GM10248 (cell line): ENCODE results near the gene GTF3C4.
"Not testable (repeated sequence)": the region's sequence is repeated elsewhere in the genome, so short reads cannot be mapped to it uniquely, and the experiment has no call there.

Source experiments
- CTCF ChIA-PET: fragments of 300-600 bp; sonication (Branson Sonifier 250); formaldehyde crosslinking; extraction: SDS; loops from one replicate; lab custom pipeline; 2021; ENCODE audit warnings: antibody characterized with exemption; lab: Yijun Ruan, JAX
- POLR2A ChIA-PET: fragments of 350-650 bp; sonication (Branson Sonifier 250); formaldehyde crosslinking; extraction: SDS; loops from one replicate; lab custom pipeline; 2020; ENCODE audit warnings: antibody characterized with exemption; lab: Yijun Ruan, JAX
- DNase-seq: peaks from one replicate; pipeline ENCODE4 v3.0.0; 2012; ENCODE audit errors: extremely low spot score
- TF ChIP-seq, protein P1 (sequence below): IDR thresholded peaks from 2 replicates; pipeline ENCODE4 v1.5.1; 2012; ENCODE audit warnings: mild to moderate bottlenecking, low read depth; ENCODE audit errors: extremely low read depth, missing control alignments, control extremely low read depth

The GTF3C4 gene

DNA sequence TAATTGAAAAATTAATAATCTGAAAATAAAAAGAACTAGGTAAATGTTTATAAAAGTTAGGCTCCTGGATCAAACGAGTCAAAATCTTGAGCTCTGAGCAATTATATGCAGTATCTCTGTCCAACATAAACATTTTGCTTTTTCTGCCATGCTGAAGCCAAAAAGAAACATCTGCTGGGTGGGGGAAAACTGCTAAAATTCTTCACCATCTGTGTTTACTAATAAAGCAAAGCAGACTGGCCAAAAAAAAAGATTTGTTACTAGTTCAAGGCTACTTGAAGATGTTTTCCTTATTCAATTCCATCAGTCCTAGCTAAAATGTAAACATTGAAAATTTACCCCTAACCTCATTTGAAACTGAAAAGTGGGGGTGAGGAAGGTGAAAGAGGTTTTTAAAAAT, 29.7 kb downstream of the GTF3C4 start:
- TF ChIP-seq, protein P1, sequence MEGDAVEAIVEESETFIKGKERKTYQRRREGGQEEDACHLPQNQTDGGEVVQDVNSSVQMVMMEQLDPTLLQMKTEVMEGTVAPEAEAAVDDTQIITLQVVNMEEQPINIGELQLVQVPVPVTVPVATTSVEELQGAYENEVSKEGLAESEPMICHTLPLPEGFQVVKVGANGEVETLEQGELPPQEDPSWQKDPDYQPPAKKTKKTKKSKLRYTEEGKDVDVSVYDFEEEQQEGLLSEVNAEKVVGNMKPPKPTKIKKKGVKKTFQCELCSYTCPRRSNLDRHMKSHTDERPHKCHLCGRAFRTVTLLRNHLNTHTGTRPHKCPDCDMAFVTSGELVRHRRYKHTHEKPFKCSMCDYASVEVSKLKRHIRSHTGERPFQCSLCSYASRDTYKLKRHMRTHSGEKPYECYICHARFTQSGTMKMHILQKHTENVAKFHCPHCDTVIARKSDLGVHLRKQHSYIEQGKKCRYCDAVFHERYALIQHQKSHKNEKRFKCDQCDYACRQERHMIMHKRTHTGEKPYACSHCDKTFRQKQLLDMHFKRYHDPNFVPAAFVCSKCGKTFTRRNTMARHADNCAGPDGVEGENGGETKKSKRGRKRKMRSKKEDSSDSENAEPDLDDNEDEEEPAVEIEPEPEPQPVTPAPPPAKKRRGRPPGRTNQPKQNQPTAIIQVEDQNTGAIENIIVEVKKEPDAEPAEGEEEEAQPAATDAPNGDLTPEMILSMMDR = no peak
- ChIA-PET CTCF (interaction anchor here (1.6 kb wide), 1 partner anchor 69 kb away, joined by 4 read pairs; no protein-coding TSS in a partner anchor), POLR2A (no interaction called here)
- no peak for DNase-seq

DNA sequence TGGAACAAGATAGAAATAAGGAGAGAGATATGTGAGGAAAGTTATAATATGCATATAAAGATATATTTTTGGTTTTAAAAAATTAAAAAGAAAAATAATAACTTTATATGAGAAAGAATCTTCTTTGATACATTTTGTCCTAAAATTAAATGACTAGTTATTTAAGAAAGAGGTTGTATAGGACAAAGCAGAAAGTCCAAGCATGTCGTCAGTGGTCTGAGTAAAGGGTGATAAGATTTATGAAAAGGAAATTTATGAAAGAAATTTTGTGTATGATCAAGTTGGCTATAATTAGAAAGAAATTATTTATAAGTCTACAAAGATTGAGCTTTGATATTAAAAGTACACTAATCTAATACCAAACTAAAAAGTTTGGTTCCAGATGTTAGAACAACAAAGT, 32.0 kb downstream of the GTF3C4 start:
- DNase-seq = no peak
- POLR2A ChIA-PET = no interaction called here
- CTCF ChIA-PET = no interaction called here
- TF ChIP-seq, protein P1 = no peak

DNA sequence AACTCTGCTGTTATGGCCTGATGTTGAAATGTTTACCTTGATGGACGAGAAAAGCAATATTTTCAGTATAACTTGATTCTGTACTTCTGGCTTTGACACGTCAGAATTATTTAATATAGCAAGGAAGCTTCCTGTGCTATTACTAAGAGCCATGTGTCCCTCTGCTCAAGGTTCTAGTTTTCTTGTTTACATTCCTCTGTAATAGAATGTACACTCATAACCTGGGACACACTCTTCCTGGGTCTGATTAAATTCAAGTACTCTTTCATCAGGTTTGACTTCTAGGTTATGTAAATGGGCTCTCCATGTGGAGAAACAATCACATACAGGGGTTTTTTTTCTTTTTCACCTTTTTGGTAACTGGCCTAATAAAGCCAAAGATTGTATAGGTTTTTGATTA, 33.1 kb downstream of the GTF3C4 start:
- DNase-seq = no peak
- CTCF ChIA-PET = no interaction called here

DNA sequence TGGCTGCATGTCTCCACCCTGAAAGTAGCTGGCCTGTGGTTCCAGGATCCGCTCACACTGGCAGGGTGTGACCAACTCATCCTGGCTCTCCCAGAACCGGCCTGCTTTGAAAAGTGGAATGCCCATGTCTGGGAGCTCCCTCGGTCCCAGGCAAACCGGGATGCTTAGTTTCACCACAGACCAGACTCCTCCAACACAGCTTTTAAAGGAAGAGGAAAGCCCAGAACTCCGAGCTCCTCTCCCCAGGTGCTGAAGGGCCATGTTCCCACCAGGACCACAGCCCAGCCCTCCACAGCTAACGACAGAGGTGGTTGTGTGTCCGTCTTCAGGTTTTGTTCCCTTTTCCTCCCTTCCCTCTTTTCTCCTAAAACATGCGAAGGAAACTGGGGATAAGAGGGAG, 38.0 kb downstream of the GTF3C4 start:
- ChIA-PET POLR2A (no interaction called here), CTCF (no interaction called here)
- TF ChIP-seq, protein P1 = no peak
- no peak for DNase-seq

More for the DNA sequence above, 33.1 kb downstream of the GTF3C4 start:
- POLR2A ChIA-PET = no interaction called here
- TF ChIP-seq, protein P1 = no peak

DNA sequence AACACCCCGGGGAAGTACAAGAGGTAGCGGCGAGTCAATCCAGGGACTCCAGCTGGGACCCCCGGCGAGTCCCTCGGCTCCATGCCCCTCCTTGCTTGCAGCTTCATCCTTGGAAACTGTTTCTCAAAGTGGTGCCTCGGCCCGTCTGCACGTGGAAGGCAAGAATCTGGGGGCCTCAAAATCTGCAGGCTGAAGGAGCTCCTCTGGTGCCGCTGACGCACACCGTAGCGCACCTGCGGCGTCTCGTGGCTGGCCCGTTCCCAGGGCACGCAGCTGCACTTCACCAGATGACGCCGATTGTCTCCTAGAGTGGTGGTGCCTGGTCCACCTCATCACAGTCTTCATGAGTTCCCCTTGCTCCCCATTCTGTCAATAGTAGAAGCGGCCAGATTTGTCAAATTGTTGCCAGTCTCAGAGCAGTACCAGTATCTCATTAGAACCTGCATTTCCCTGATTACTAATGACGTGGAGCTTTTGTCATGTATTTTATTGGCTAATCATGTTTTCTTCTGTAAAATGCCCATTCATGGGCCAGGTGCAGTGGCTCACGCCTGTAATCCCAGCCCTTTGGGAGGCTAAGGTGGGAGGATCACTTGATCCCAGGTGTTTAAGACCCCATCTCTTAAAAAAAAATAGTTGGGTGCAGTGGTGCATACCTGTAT, 38.6 kb downstream of the GTF3C4 start:
- TF ChIP-seq, protein P1 = no peak
- CTCF ChIA-PET = interaction anchor here (0.7 kb wide), 1 partner anchor 20 kb away, joined by 3 read pairs; no protein-coding TSS in a partner anchor
- DNase-seq = no peak
- POLR2A ChIA-PET = no interaction called here

DNA sequence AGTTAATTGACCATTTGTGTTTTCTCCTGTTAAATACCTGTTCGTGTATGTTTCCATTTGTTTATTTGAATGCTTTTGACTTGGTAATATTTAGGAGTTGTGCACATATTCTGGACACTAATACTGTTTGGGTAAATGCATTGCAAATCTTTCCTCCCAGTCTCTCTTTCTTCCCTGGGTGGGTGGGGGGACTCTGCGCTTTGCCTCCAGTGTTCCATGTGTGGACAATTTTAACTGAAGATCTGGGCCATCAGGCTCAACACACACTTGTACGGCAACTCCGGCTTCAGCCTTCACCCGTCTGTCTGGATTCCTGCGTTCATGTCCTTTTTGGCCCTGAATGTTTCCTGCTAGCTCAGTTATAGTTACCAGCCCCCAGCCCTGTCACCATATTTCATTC, 40.1 kb downstream of the GTF3C4 start:
- POLR2A ChIA-PET = no interaction called here
- TF ChIP-seq, protein P1 = no peak
- CTCF ChIA-PET = no interaction called here
- DNase-seq = no peak

DNA sequence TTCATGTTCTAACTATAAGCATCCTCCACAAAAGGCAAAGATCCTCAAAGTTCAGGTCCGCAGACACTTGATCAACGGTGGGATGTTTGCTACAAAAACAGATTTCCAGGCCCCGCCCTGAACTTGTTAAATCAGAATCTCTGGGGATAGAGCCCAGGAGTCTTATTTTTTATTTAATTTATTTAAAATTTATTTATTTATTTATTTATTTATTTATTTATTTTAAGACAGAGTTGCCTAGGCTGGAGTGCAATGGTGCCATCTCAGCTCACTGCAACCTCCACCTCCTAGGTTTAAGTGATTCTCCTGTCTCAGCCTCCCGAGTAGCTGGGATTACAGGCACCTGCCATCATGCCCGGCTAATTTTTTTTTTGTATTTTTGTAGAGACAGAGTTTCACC, 40.9 kb downstream of the GTF3C4 start:
- DNase-seq, POLR2A ChIA-PET, CTCF ChIA-PET: not testable (repeated sequence)
